Thoracic aorta (tissue), 2 donors: ENCODE data around the gene THBS3. TPM values are rescaled to one million over a fixed set of nuclear protein-coding genes. Genes with fewer than 3 reads are reported as not detected.
"Not testable (repeated sequence)": the region's sequence is repeated elsewhere in the genome, so short reads cannot be mapped to it uniquely, and the experiment has no call there.

ENCODE experiments used
- ATAC-seq: fragments of 150-250 bp; one replicate; pipeline ENCODE4 v1.8.0; 2017; ENCODE audit warnings: low read depth; ENCODE audit not compliant: insufficient number of reproducible peaks, low FRiP score
- DNase-seq: peaks from one replicate; pipeline ENCODE4 v3.0.0-alpha.2; 2020; ENCODE audit warnings: low spot score
- H3K27ac ChIP-seq, 2 donors: fragments of 200-600 bp; sonication (generic); 1 replicate in 1 of 2; 2 replicates in 1 of 2; pipeline ENCODE4 v1.5.1; 2016; ENCODE audit warnings: mild to moderate bottlenecking in 2 of 2, moderate library complexity in 2 of 2
- H3K27me3 ChIP-seq: fragments of 200-600 bp; sonication (generic); replicated peaks from 2 replicates; pipeline ENCODE4 v1.6.0; 2016; ENCODE audit warnings: mild to moderate bottlenecking; ENCODE audit not compliant: insufficient read depth
- H3K36me3 ChIP-seq: fragments of 200-600 bp; sonication (generic); one replicate; pipeline ENCODE4 v1.5.1; 2016
- H3K4me1 ChIP-seq, 2 donors: fragments of 200-600 bp; sonication (generic); 1 replicate in 1 of 2; 2 replicates in 1 of 2; pipeline versions ENCODE4 v1.5.1 to v1.6.0; 2016; ENCODE audit warnings: low read depth in 2 of 2, mild to moderate bottlenecking in 1 of 2; ENCODE audit not compliant: control insufficient read depth in 1 of 2
- H3K4me3 ChIP-seq: fragments of 200-600 bp; sonication (generic); 2 replicates; pipeline ENCODE4 v1.5.1; 2016; ENCODE audit warnings: mild to moderate bottlenecking
- H3K9me3 ChIP-seq: fragments of 200-600 bp; sonication (generic); 2 replicates; pipeline ENCODE4 v1.5.1; 2016
- CTCF ChIP-seq: fragments of 200-600 bp; sonication (generic); IDR thresholded peaks from one replicate; pipeline ENCODE4 v1.5.1; 2019; ENCODE audit warnings: antibody characterized with exemption
- total RNA-seq, 2 donors: library from RNA; depleted of rRNA; stranded (reverse); fragments of >200 nt; gene quantifications; one replicate each; pipeline versions ENCODE4 v1.1.0 to v1.2.3, GENCODE V29; 2016

The THBS3 gene
- total RNA-seq, 2 donors from 2014 or later = 45.3 to 81.6 TPM

DNA sequence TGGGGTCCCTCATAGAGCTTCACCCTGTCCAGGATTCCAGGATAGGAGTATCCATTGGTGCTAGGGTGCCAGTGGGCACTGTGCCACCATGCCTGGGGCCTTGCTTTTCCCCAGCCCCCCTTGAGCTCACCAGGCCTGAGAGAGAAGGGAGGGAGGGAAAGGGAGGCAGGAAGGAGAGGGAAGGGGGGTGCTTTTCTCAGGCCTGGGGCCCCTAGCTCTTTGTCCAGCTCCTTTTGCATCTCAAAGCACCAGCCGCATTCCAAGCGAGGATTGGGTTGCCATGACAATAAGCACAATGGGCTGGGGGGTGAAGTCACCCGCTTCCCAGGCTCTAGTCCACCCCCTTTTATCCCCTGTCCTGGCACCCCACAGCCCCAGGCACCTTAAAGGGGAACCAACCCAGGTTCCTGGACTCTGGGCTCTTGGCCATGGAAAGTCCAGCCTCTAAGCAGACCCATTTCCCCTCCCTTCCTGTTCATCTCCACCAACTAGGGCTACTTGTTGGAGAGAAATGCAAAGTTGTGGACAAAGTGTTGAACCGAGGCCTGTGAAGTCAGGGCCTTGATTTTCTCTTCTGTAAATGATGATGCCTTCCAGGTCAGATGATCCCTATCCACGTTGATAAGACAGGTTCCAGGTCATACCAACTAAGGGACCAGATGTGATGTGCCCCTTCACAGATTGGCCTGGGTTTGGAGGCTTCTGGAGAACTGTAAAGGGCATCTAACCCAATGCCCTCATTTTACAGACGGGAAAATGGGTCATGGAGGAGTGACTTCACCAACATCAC is 11.4 kb downstream of the THBS3 start:
- peak overlapping the region in 1 of 2 donors; percentile 48 for H3K27ac ChIP-seq
- TF ChIP-seq CTCF = no peak
- no peak overlapping the region for H3K4me3 ChIP-seq
- ATAC-seq (no peak), DNase-seq (no peak)
- H3K4me1 ChIP-seq = peaks cover 6 to 25% of the 10 kb centered on the region in 2 donors
- peaks cover 9% of the 10 kb centered on the region for H3K36me3 ChIP-seq
- H3K27me3 ChIP-seq = no peaks in the 10 kb centered on the region
- no peaks in the 10 kb centered on the region for H3K9me3 ChIP-seq

DNA sequence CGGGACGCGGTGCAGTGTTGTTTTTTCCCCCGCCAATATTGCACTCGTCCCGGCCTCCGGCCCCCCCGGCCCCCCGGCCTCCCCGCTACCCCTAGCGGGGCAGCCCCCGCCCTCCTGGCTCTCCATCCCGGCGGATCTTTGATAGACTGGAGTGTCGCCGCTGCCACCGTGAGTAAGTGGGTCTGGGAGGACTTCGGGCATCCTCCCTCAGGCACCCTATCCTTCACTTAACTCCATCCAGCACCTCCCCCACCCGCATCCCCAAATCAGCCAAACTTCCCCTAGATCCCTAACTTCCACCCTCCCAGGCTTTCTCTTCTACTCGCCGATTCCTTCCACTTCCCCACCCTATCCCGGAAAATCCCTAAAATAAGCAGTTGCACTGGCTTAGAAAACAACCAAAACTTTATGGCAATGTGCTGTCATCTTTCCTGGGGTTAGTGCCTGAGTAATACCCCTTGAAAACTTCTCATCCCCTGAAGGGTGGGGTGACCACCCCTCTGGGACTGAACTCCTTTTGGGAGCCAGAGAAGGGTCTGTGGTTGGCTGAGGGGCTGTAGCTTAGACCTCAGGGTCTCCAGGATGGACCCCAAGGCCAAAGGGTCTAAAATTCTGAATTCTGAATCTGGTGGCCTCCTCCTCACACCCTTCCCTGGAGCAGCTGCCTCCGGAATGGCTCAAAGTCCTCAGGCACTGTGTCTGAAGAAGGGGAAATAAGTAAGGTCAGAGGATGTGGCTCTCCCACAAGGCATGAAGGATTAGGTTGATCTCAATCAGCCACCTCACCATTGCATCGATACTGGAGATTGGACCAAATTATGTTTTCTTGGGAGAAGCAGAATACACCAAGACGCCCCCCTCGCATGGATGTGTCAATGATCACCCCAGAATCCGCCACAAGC is 12.2 kb downstream of the THBS3 start:
- H3K4me3 ChIP-seq = peak overlapping the region; percentile 67
- peak overlapping the region; percentile 47 to 48 for H3K27ac ChIP-seq
- H3K4me1 ChIP-seq = peaks cover 6 to 25% of the 10 kb centered on the region in 2 donors
- ATAC-seq (no peak), DNase-seq (no peak)
- no peaks in the 10 kb centered on the region for H3K9me3 ChIP-seq
- H3K27me3 ChIP-seq = no peaks in the 10 kb centered on the region
- TF ChIP-seq CTCF = no peak
- H3K36me3 ChIP-seq = peaks cover 9% of the 10 kb centered on the region

DNA sequence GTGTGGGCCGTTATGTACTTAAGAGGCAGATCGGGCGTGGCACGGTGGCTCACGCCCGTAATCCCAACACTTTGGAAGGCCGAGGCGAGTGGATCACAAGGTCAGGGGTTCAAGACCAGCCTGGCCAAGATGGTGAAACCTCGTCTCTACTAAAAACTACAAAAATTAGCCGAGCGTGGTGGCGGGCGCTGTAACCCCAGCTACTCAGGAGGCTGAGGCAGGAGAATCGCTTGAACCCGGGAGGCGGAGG is 13.8 kb downstream of the THBS3 start:
- H3K9me3 ChIP-seq, H3K36me3 ChIP-seq, DNase-seq, ATAC-seq, H3K27me3 ChIP-seq: not testable (repeated sequence)
- Histone ChIP-seq H3K27ac (peak overlapping the region; percentile 82 to 91), H3K4me1 (peaks cover 6 to 25% of the 10 kb centered on the region in 2 donors), H3K4me3 (peak overlapping the region; percentile 67)

DNA sequence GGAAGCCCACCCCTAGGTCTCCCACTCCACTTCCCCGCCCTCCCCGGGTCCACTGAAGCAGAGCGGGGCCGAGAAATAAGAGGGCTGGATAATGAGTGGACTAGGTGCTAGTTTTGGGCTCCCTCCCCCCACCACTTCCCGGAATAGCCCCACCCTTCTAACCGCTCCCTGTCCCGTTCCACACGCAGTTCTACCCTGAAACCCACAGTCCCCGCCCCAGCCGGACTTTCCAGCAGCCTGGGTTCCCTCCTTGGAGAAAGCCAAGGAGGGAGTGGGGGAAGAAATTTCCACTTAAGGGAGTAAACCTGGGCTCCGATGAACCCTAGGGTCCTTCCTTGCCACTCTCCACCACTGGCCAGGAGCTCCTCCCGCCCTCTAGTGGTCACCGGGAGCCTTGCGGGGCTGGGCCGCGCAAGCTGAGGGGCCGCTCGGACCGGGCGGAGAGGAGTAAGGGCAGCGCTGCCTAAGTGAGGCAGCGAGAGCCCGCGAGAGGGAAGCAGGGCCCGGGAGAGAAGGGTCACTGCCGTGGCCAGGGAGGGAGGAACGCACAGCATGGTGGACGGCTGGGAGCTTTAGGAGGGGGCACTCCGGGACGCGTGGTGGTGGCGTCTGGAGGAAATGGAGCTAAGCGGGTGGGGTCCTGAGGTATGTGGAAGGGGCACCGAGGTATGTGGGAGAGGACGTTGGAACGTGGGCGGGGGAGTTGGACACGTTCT is 14.3 kb downstream of the THBS3 start:
- H3K27me3 ChIP-seq = no peaks in the 10 kb centered on the region
- DNase-seq (peak; percentile 78), ATAC-seq (peak; percentile 84)
- H3K9me3 ChIP-seq = no peaks in the 10 kb centered on the region
- H3K27ac ChIP-seq = peak overlapping the region; percentile 82 to 91
- peaks cover 9% of the 10 kb centered on the region for H3K36me3 ChIP-seq
- peak; percentile 99 for TF ChIP-seq CTCF
- H3K4me1 ChIP-seq = peaks cover 6 to 25% of the 10 kb centered on the region in 2 donors
- H3K4me3 ChIP-seq = peak overlapping the region; percentile 67

DNA sequence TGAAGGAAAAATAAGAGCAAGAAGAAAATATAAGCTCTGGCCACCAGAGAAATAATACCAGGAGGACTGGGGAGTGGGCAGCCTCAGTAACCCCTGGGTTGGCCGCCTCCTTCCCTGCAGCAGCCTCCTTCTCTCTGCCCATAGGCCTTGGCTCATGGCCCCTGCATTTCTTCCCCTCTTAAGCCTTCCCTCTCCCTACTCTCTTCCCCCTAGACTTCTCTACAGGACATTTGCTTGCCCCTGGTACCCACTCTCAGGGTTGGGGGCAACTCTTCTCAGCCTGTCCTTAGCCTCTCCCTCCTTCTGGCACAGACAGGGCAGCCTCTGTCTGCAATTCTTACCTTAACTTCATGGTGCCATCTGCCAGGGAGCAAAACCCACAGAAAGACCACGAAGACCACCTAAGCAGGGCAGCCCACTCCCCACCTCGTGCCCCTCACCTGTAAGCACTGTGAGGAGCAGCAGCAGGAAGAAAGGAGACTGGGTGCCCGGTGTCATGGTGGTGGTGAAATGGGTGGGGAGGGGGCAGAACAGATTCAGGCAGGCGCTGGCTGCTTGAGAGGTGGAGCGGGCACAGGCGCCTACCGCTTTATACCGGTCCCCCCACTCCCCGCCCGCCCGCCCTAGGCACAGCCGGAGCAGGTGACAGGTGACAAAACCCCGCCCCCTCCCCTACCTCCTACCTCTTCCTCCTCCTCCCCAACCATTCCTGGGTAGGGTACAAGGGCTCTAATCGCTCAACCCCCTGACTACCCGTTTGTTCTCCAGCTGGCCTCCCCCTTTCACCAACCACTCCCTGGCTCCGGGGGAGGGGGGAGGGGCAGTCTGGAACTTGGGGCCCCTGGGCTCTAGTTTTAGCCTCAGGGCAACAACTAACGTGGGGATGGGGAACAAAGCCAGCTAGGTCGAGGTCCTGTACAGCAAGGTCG is 15.1 kb downstream of the THBS3 start:
- Histone ChIP-seq H3K27ac (peak overlapping the region; percentile 82 to 91), H3K4me3 (peak overlapping the region; percentile 67), H3K36me3 (peaks cover 9% of the 10 kb centered on the region), H3K4me1 (peaks cover 6 to 25% of the 10 kb centered on the region in 2 donors), H3K27me3 (no peaks in the 10 kb centered on the region), H3K9me3 (no peaks in the 10 kb centered on the region)
- no peak for TF ChIP-seq CTCF
- DNase-seq = no peak
- peak; percentile 24 for ATAC-seq
